Motor neuron (in vitro differentiated cells): Measurements from ENCODE around the gene FAM184A. TPM values are rescaled to one million over a fixed set of nuclear protein-coding genes. Genes with fewer than 3 reads are reported as not detected.

ENCODE experiments used
- ATAC-seq, 8 experiments: fragments of 200-7000 bp; cut with Tn5 transposase; replicated peaks in 6 of 8; 2 replicates each; pipeline ENCODE4 v1.8.0; 2021; ENCODE audit warnings: mild to moderate bottlenecking in 8 of 8, moderate library complexity in 8 of 8
- H3K27ac ChIP-seq, 2 donors: fragments of 250-450 bp; sonication (Bioruptor Pico); 2 replicates each; pipeline ENCODE4 v1.9.0; 2021; ENCODE audit warnings: antibody characterized with exemption in 2 of 2, mild to moderate bottlenecking in 2 of 2, moderate library complexity in 1 of 2
- H3K4me1 ChIP-seq, 2 donors: fragments of 250-450 bp; sonication (Bioruptor Pico); replicated peaks in 1 of 2; 2 replicates each; pipeline ENCODE4 v1.6.1; 2021; ENCODE audit warnings: antibody characterized with exemption in 2 of 2, mild to moderate bottlenecking in 2 of 2, moderate library complexity in 1 of 2
- H3K4me3 ChIP-seq, 5 donors: fragments of 250-450 bp; sonication (Bioruptor Pico); 2 replicates each; pipeline ENCODE4 v1.9.0; 2021; ENCODE audit warnings: antibody characterized with exemption in 5 of 5, mild to moderate bottlenecking in 5 of 5, moderate library complexity in 4 of 5
- WGBS, 10 experiments: fragments of 450-650 bp; shearing (Covaris generic); methylation state at CpG; one replicate each; pipeline ENCODE4 v1.0.0; 2022; 5-methylcytosine and 5-hydroxymethylcytosine counted together
- in situ Hi-C, 9 experiments: fragments of 400-800 bp; cut with MboI; loops; one replicate each; pipeline ENCODE4 v1.15.0; 2021; ENCODE audit warnings: low sequenced_read_pairs in 9 of 9, low pct_unique_long_range_greater_than_20kb in 2 of 9; ENCODE audit not compliant: unreplicated experiment in 9 of 9
- total RNA-seq, 8 experiments: library from RNA; unstranded; fragments of 300-600 nt; gene quantifications; 2 replicates each; pipeline versions ENCODE4 v1.2.3 to v1.2.4, GENCODE V29; 2022

The FAM184A gene
- total RNA-seq, 8 experiments from 2014 or later = 4.2 to 49.1 (median 19.7) TPM

- peaks cover 0 to 5% of the 10 kb centered on the region in 2 donors for H3K4me1 ChIP-seq
- H3K4me3 ChIP-seq = no peak overlapping the region
- in situ Hi-C loops = no loop called here
- no peak for ATAC-seq
- whole genome bisulfite sequencing, 10 experiments = 40 to 97% (median 80%) methylated on average over 1 to 3 of the region's 3 CpGs; no CpG with 5 or more reads in 2 of the 10 experiments
- H3K27ac ChIP-seq = no peak overlapping the region
Measured at GRCh38 chr6:118985123-118985830, 93.2 kb downstream of the FAM184A start.

DNA sequence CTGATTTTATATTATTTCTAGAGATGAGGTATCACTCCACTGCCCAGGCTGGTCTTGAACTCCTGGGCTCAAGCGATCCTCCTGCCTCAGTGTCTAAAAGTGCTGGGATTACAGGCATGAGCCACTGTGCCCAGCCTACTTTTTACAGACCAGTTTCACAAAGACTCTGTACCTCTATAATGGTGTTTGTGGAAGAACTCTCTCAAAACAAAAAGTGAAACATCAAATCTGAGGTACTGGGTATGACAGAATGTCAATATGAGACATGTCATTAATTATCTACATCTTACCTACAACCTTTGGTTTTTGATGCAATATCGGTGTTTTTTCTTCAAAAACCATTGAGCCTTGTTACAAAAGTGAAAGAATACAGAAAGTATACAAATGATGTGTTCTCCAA lies 94.1 kb downstream of the FAM184A start:
- ATAC-seq = no peak
- WGBS, 10 experiments = 100% methylated on average over 1 to 2 of the region's 2 CpGs; no CpG with 5 or more reads in 3 of the 10 experiments
- in situ Hi-C loops = no loop called here
- H3K4me1 ChIP-seq = peaks cover 0 to 5% of the 10 kb centered on the region in 2 donors
- no peak overlapping the region for H3K4me3 ChIP-seq
- H3K27ac ChIP-seq = no peak overlapping the region

GRCh38 chr6:118982575-118982911 lies 95.9 kb downstream of the FAM184A start:
- WGBS, 10 experiments = 5 to 100% (median 90%) methylated on average over 2 to 3 of the region's 3 CpGs; no CpG with 5 or more reads in 1 of the 10 experiments

GRCh38 chr6:118981884-118982574 lies 96.4 kb downstream of the FAM184A start:
- in situ Hi-C loops = no loop called here
- Histone ChIP-seq H3K27ac (no peak overlapping the region), H3K4me3 (no peak overlapping the region), H3K4me1 (peaks cover 0 to 5% of the 10 kb centered on the region in 2 donors)
- 11 to 90% (median 66%) methylated on average over 1 to 6 of the region's 6 CpGs for WGBS, 10 experiments
- peak in 6 of 8 experiments; percentile 45 to 85 (median 74) for ATAC-seq

More at GRCh38 chr6:118982575-118982911, 95.9 kb downstream of the FAM184A start:
- Histone ChIP-seq H3K4me1 (peaks cover 0 to 5% of the 10 kb centered on the region in 2 donors), H3K27ac (no peak overlapping the region), H3K4me3 (no peak overlapping the region)
- in situ Hi-C loops = no loop called here
- peak in 1 of 8 experiments; percentile 3 for ATAC-seq

DNA sequence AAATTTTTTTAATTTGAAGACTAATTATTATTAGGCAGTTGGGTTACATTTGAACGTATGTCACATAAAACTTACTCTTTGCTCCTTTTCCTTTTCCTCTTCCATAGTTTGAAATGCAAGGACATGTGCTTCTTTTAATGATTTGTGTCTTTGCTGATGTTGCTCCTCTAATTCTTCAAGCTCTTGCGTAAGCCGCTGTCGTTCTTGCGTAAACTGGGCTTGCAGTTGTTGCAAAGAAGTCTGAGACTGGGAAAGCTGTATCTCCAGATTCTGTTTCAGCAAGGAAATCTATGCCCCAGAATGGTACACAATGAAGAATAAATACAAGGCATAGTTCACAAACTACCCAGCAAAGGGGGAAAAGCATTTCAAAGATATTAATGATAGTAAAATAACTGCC lies 98.4 kb downstream of the FAM184A start:
- no peak overlapping the region for H3K27ac ChIP-seq
- 20 to 96% (median 87%) methylated on average over 1 to 5 of the region's 5 CpGs; no CpG with 5 or more reads in 1 of the 10 experiments for WGBS, 10 experiments
- H3K4me1 ChIP-seq = peaks cover 0 to 5% of the 10 kb centered on the region in 2 donors
- H3K4me3 ChIP-seq = no peak overlapping the region
- in situ Hi-C loops = no loop called here
- no peak for ATAC-seq

- WGBS, 10 experiments = 60 to 100% (median 89%) methylated on average over 1 of the region's 1 CpG; no CpG with 5 or more reads in 2 of the 10 experiments
- H3K27ac ChIP-seq = no peak overlapping the region
- ATAC-seq = no peak
- in situ Hi-C loops = loop anchor here in 3 of 9 experiments (25.0 kb wide), 1 partner anchor 138 kb away; no protein-coding TSS in a partner anchor
- H3K4me1 ChIP-seq = no peaks in the 10 kb centered on the region
- H3K4me3 ChIP-seq = no peak overlapping the region
Measured at GRCh38 chr6:118974790-118975189, 103.7 kb downstream of the FAM184A start.

DNA sequence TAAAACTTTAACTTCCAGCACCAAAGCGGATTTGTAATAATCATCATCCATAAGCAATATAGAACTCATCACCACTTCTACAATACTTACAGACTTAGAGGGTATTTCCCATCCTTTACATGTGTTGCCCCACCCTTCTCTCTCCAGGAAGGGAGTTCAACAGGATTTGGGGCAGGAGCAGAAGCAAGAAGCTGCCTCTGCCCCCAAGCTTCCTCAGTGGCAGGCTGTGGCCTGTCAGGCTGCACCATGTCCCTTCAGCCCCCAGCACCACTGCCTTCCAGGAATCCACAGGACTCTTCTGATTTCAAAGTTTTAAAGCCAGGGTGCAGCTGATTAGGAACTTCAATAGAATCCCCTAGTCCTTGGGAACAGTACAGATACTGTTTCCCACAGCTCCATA lies 106.8 kb downstream of the FAM184A start:
- 85 to 100% (median 96%) methylated on average over 1 of the region's 1 CpG; no CpG with 5 or more reads in 2 of the 10 experiments for whole genome bisulfite sequencing, 10 experiments
- in situ Hi-C loops = loop anchor here in 3 of 9 experiments (25.0 kb wide), 1 partner anchor 141 kb away; no protein-coding TSS in a partner anchor
- no peak overlapping the region for H3K4me3 ChIP-seq
- no peak overlapping the region for H3K27ac ChIP-seq
- ATAC-seq = peak in 1 of 8 experiments; percentile 50
- H3K4me1 ChIP-seq = no peaks in the 10 kb centered on the region

- Histone ChIP-seq H3K4me3 (no peak overlapping the region), H3K27ac (no peak overlapping the region), H3K4me1 (no peaks in the 10 kb centered on the region)
- ATAC-seq = no peak
- in situ Hi-C loops = loop anchor here in 3 of 9 experiments (25.0 kb wide), 1 partner anchor 141 kb away; no protein-coding TSS in a partner anchor
- 69 to 100% (median 98%) methylated on average over 3 of the region's 3 CpGs; no CpG with 5 or more reads in 1 of the 10 experiments for WGBS, 10 experiments
Measured at GRCh38 chr6:118970866-118971265, 107.6 kb downstream of the FAM184A start.

- Histone ChIP-seq H3K4me3 (no peak overlapping the region), H3K4me1 (no peaks in the 10 kb centered on the region), H3K27ac (no peak overlapping the region)
- WGBS, 10 experiments = 0 to 85% (median 56%) methylated on average over 1 to 2 of the region's 2 CpGs
- in situ Hi-C loops = loop anchor here in 4 of 9 experiments (10.0 to 25.0 kb wide), 2 partner anchors 144 to 146 kb away; no protein-coding TSS in a partner anchor
- peak in 3 of 8 experiments; percentile 46 to 48 (median 47) for ATAC-seq
Measured at GRCh38 chr6:118968416-118968815, 110.0 kb downstream of the FAM184A start.

GRCh38 chr6:118967239-118967638 lies 111.2 kb downstream of the FAM184A start:
- in situ Hi-C loops = loop anchor here in 4 of 9 experiments (10.0 to 25.0 kb wide), 2 partner anchors 145 to 148 kb away; no protein-coding TSS in a partner anchor
- Histone ChIP-seq H3K4me3 (no peak overlapping the region), H3K4me1 (no peaks in the 10 kb centered on the region), H3K27ac (no peak overlapping the region)
- ATAC-seq = no peak
- 52 to 100% (median 85%) methylated on average over 1 to 2 of the region's 2 CpGs for WGBS, 10 experiments

- Histone ChIP-seq H3K4me3 (no peak overlapping the region), H3K27ac (no peak overlapping the region), H3K4me1 (no peaks in the 10 kb centered on the region)
- ATAC-seq = no peak
- in situ Hi-C loops = loop anchor here in 4 of 9 experiments (10.0 to 25.0 kb wide), 2 partner anchors 146 to 149 kb away; no protein-coding TSS in a partner anchor
- WGBS, 10 experiments = 18 to 94% (median 86%) methylated on average over 1 to 2 of the region's 2 CpGs; no CpG with 5 or more reads in 1 of the 10 experiments
Measured at GRCh38 chr6:118965843-118966370, 112.6 kb downstream of the FAM184A start.

- H3K4me3 ChIP-seq = no peak overlapping the region
- in situ Hi-C loops = loop anchor here in 4 of 9 experiments (10.0 to 25.0 kb wide), 2 partner anchors 147 to 149 kb away; no protein-coding TSS in a partner anchor
- 67 to 100% (median 72%) methylated on average over 1 to 3 of the region's 3 CpGs; no CpG with 5 or more reads in 3 of the 10 experiments for WGBS, 10 experiments
- peak in 1 of 8 experiments; percentile 52 for ATAC-seq
- H3K4me1 ChIP-seq = no peaks in the 10 kb centered on the region
- no peak overlapping the region for H3K27ac ChIP-seq
Measured at GRCh38 chr6:118965371-118965770, 113.1 kb downstream of the FAM184A start.
